Spleen (tissue), 11 donors: ENCODE results near the gene LRRC42. TPM values are rescaled to one million over a fixed set of nuclear protein-coding genes. Genes with fewer than 3 reads are reported as not detected.

Experiments used
- DNase-seq: peaks from one replicate; pipeline ENCODE4 v3.0.0-alpha.2; 2020
- H3K27ac ChIP-seq, 8 donors: fragments of 200-600 bp; sonication (generic) in 7 of 8; 1 replicate in 4 of 8; 2 replicates in 4 of 8; pipeline versions ENCODE4 v1.5.0 to v1.8.0; 2016 to 2021; ENCODE audit warnings: inconsistent platforms in 4 of 8, mild to moderate bottlenecking in 4 of 8, moderate library complexity in 1 of 8
- H3K27me3 ChIP-seq, 7 donors: fragments of 200-600 bp; sonication (generic) in 6 of 7; replicated peaks in 1 of 7; 1 replicate in 4 of 7; 2 replicates in 3 of 7; pipeline versions ENCODE4 v1.5.0 to v1.8.0; 2016 to 2021; ENCODE audit warnings: inconsistent platforms in 3 of 7, mild to moderate bottlenecking in 1 of 7
- H3K36me3 ChIP-seq, 6 donors: fragments of 200-600 bp; sonication (generic) in 5 of 6; 1 replicate in 4 of 6; 2 replicates in 2 of 6; pipeline versions ENCODE4 v1.5.0 to v1.8.0; 2016 to 2021; ENCODE audit warnings: inconsistent platforms in 2 of 6
- H3K4me1 ChIP-seq, 6 donors: fragments of 200-600 bp; sonication (generic) in 5 of 6; 1 replicate in 3 of 6; 2 replicates in 3 of 6; pipeline versions ENCODE4 v1.5.0 to v1.8.0; 2016 to 2021; ENCODE audit warnings: inconsistent platforms in 3 of 6
- H3K4me3 ChIP-seq, 8 donors: fragments of 200-600 bp; sonication (generic) in 7 of 8; 1 replicate in 4 of 8; 2 replicates in 4 of 8; pipeline versions ENCODE4 v1.5.0 to v1.8.0; 2016 to 2021; ENCODE audit warnings: inconsistent platforms in 4 of 8, mild to moderate bottlenecking in 4 of 8, moderate library complexity in 2 of 8
- H3K9me3 ChIP-seq, 8 donors: fragments of 200-600 bp; sonication (generic) in 7 of 8; 1 replicate in 4 of 8; 2 replicates in 4 of 8; pipeline versions ENCODE4 v1.5.0 to v1.8.0; 2016 to 2021; ENCODE audit warnings: inconsistent platforms in 4 of 8
- CTCF ChIP-seq, 11 experiments: fragments of 200-600 bp in 7 of 11; fragments of 450-650 bp in 4 of 11; sonication (generic) in 4 of 11; IDR thresholded peaks in 8 of 11; conservative IDR thresholded peaks in 3 of 11; 1 replicate in 7 of 11; 2 replicates in 4 of 11; pipeline versions ENCODE4 v1.4.0 to v1.8.0; 2016 to 2021; ENCODE audit warnings: antibody characterized with exemption in 11 of 11, inconsistent platforms in 4 of 11, mild to moderate bottlenecking in 1 of 11
- POLR2A ChIP-seq, 3 donors: fragments of 450-650 bp; IDR thresholded peaks; one replicate each; pipeline ENCODE4 v1.5.1; 2017; ENCODE audit warnings: antibody characterized with exemption in 3 of 3, mild to moderate bottlenecking in 1 of 3
- POLR2AphosphoS5 ChIP-seq, 3 donors: sonication (generic); formaldehyde crosslinking; IDR thresholded peaks; one replicate each; pipeline ENCODE4 v1.5.1; 2017; ENCODE audit warnings: antibody characterized with exemption in 3 of 3
- WGBS, 5 donors: extraction: QIAGEN DNeasy Blood & Tissue Kit in 3 of 5; methylation state at CpG; one replicate each; pipeline versions ENCODE4 v1.1.5 to v1.1.7; 2013 to 2018; 5-methylcytosine and 5-hydroxymethylcytosine counted together
- intact Hi-C: fragments of 100-400 bp; cut with DNase I; formaldehyde crosslinking; loops from one replicate; pipeline ENCODE4 v1.15.0; 2023; ENCODE audit warnings: low total_unique reads
- polyA plus RNA-seq, 3 donors: library from polyadenylated mRNA; stranded (reverse); fragments of 200-250 nt; gene quantifications; one replicate each; pipeline ENCODE4 v1.2.1, GENCODE V29; 2013
- total RNA-seq, 7 donors: library from RNA; depleted of rRNA in 3 of 7; stranded (reverse); fragments of >200 nt in 3 of 7; fragmentation: NEBNext Ultra II Directional in 4 of 7; extraction: Animal tissue kit (Norgen Biotek cat#: 25700) in 4 of 7; gene quantifications; one replicate each; pipeline versions ENCODE4 v1.1.0 to v1.2.1, GENCODE V29; 2016 to 2021
- donor health status: healthy with polysubstance abuse.
- donor health status: DM: no; HTN: no; CAD: no; lungs with moderate emphysema.
- donor health status: DM: no; HTN: no; CAD: no.
- donor health status: Bipolar disorder and iron deficiency.
- donor health status: healthy.
- donor health status: DM: no; HTN: no; CAD: no.
- donor health status: DM: yes; HTN: yes; CAD: no.

Gene LRRC42
- total and polyA plus RNA-seq, 10 donors: 4.9 to 13.8 (median 10.5) TPM

GRCh38 chr1:53959664-53960250 is 13.6 kb downstream of the LRRC42 start:
- H3K36me3 ChIP-seq: peaks cover 0 to 92% (median 40%) of the 10 kb centered on the region in 6 donors
- intact Hi-C loops: loop anchor here (5.0 to 10.0 kb wide), 2 partner anchors 85 to 92 kb away; no protein-coding TSS in a partner anchor
- TF ChIP-seq POLR2AphosphoS5 (IDR thresholded peaks at IDR 0.05) (no peak), CTCF (IDR thresholded peaks at IDR 0.05 in 8 of 11, conservative IDR thresholded peaks at IDR 0.05 in 3 of 11) (peak; percentile 26 to 65 (median 56))
- no peaks in the 10 kb centered on the region for H3K27me3 ChIP-seq
- peaks cover 0 to 20% (median 0%) of the 10 kb centered on the region in 6 donors for H3K4me1 ChIP-seq
- H3K27ac ChIP-seq: no peak overlapping the region
- no peak overlapping the region for H3K4me3 ChIP-seq
- DNase-seq: no peak
- no peaks in the 10 kb centered on the region for H3K9me3 ChIP-seq

- H3K4me1 ChIP-seq: peaks cover 0 to 4% (median 0%) of the 10 kb centered on the region in 6 donors
- peaks cover 5 to 93% (median 54%) of the 10 kb centered on the region in 6 donors for H3K36me3 ChIP-seq
- H3K4me3 ChIP-seq: no peak overlapping the region
- no peaks in the 10 kb centered on the region for H3K9me3 ChIP-seq
- 95 to 98% (median 98%) methylated on average over 4 of the region's 4 CpGs for WGBS, 5 donors
- no peak for TF ChIP-seq POLR2A (IDR thresholded peaks at IDR 0.05)
- TF ChIP-seq CTCF (IDR thresholded peaks at IDR 0.05 in 8 of 11, conservative IDR thresholded peaks at IDR 0.05 in 3 of 11): no peak
- no peak for TF ChIP-seq POLR2AphosphoS5 (IDR thresholded peaks at IDR 0.05)
- no peaks in the 10 kb centered on the region for H3K27me3 ChIP-seq
- intact Hi-C loops: no loop called here
- no peak for DNase-seq
- no peak overlapping the region for H3K27ac ChIP-seq
Observed at GRCh38 chr1:53962395-53962794, 16.2 kb downstream of the LRRC42 start.

GRCh38 chr1:53963460-53963859 is 17.3 kb downstream of the LRRC42 start:
- Histone ChIP-seq H3K27ac (no peak overlapping the region), H3K4me3 (no peak overlapping the region), H3K9me3 (no peaks in the 10 kb centered on the region), H3K36me3 (peaks cover 8 to 93% (median 63%) of the 10 kb centered on the region in 6 donors), H3K4me1 (no peaks in the 10 kb centered on the region), H3K27me3 (no peaks in the 10 kb centered on the region)
- no peak for DNase-seq
- TF ChIP-seq POLR2A (IDR thresholded peaks at IDR 0.05) (no peak), CTCF (IDR thresholded peaks at IDR 0.05 in 8 of 11, conservative IDR thresholded peaks at IDR 0.05 in 3 of 11) (no peak)
- intact Hi-C loops: no loop called here
- WGBS, 5 donors: 54 to 81% (median 75%) methylated on average over 4 of the region's 4 CpGs

GRCh38 chr1:53964109-53964508 is 18.0 kb downstream of the LRRC42 start:
- Histone ChIP-seq H3K4me1 (no peaks in the 10 kb centered on the region), H3K36me3 (peaks cover 8 to 93% (median 70%) of the 10 kb centered on the region in 6 donors), H3K4me3 (no peak overlapping the region), H3K27me3 (no peaks in the 10 kb centered on the region), H3K27ac (no peak overlapping the region), H3K9me3 (no peaks in the 10 kb centered on the region)
- DNase-seq: no peak
- TF ChIP-seq POLR2AphosphoS5 (IDR thresholded peaks at IDR 0.05) (no peak), CTCF (IDR thresholded peaks at IDR 0.05 in 8 of 11, conservative IDR thresholded peaks at IDR 0.05 in 3 of 11) (no peak), POLR2A (IDR thresholded peaks at IDR 0.05) (no peak)
- intact Hi-C loops: no loop called here
- 71 to 82% (median 78%) methylated on average over 5 of the region's 5 CpGs for WGBS, 5 donors
